Skin epidermis (tissue), 12 donors: Measurements from ENCODE around the gene PHF2.

ENCODE experiments used
- H3K27ac ChIP-seq, 21 experiments: fragments of 200-600 bp; sonication (generic) in 11 of 21; one replicate each; pipeline ENCODE4 v1.5.0; 2020; ENCODE audit warnings: mild to moderate bottlenecking in 3 of 21, inconsistent platforms in 2 of 21, moderate library complexity in 2 of 21
- H3K4me3 ChIP-seq, 7 experiments: fragments of 200-600 bp; sonication (generic) in 2 of 7; one replicate each; pipeline ENCODE4 v1.5.0; 2020; ENCODE audit warnings: inconsistent platforms in 2 of 7, mild to moderate bottlenecking in 2 of 7, moderate library complexity in 1 of 7

Gene PHF2

DNA sequence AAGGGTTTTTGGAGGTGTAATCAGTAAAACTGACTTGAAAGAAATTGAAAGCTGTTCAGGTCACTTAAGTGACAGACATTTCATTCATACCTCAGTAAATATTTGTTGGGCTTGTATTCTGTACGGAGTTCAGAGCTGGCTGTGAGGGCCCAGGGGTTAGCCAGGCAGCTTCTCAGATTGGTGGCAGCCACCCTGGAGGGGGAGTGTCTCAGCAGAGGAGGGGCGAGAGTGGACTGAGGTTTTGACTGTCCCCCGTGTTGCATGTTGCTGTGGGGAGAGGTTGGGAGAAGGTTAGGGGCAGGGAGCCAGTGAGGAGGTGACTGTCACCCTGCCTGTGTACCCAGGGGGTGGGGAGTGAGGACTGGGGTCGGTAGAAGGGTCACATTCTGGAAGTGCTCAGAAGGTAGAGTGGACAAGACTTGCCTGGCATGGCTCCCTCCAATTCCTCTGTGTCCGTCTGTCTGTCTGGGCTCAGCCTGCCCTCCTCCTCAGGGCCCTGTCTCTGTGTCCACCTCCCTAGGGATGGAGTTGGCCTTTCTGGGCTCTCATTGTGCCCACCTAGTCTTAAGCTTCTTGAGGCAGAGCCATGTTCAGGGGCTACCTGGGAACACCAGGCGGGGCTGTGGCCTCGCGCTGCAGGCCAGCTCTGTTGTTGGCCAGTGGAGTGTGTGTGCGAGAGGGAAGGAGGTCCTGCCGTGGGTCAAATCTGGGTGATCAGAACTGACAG, 4.4 kb downstream of the PHF2 start:
- no peak overlapping the region for H3K4me3 ChIP-seq
- H3K27ac ChIP-seq = peak overlapping the region in 3 of 21 experiments; percentile 2 to 37 (median 4)

DNA sequence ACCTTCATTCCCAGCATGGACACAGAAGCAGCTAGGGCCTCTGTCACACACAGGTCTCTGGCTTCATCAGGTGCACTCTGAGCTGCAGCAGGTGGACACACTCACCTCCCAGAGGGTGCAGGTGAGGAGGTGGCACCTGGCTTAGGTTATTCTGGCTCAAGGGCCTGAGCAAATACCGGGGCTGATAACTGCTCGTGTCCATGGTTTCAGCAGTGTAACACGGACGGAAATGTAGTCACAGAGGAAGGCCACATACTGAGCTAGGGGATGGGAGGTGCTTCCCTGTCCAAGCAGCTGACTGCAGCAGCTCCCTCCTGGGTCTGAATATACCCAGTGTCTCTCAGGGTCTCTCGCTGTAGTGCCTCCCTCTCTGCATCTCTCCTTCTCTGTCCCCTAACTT, 5.7 kb downstream of the PHF2 start:
- H3K4me3 ChIP-seq = no peak overlapping the region
- peak overlapping the region in 4 of 21 experiments; percentile 7 to 44 (median 36) for H3K27ac ChIP-seq

DNA sequence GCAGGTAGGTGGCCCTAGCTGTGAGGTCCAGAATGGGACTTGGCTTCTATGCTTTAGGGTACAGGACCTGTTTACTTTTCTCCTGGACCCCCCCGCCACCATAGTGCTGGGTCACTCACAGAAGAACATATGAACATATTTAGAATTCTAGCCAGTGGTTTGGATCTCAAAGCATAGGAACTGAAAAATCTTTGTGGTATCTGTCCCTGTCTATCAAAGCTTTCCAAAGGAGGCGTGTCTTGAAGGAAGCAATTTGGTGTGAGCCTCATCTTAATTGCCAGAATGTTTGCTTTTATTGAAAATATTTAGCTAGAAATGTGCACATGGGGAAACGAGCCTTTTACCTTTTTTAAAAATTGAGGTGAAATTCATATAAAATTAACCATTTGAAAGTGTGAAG, 6.2 kb downstream of the PHF2 start:
- peak overlapping the region in 4 of 21 experiments; percentile 7 to 44 (median 36) for H3K27ac ChIP-seq
- H3K4me3 ChIP-seq = no peak overlapping the region

DNA sequence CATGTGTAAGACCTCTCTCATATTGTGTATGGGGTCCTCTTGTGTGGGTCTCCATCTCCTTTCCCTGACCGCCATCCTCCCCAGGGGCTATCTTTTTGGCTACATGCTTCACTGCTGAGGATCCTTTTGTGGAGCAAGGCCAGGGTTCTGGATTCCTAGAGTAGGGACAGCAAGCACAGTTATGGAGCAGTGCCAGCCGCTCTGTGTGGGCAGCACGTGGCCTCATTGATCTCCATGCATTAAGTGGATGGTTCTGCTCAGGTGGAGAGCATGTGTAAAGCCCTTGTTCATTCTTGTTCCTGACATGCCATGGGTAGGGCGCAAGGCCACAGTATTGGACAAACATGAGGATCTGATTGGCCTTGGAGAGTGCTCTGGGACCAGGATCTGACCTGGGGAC, 8.9 kb downstream of the PHF2 start:
- Histone ChIP-seq H3K27ac (no peak overlapping the region), H3K4me3 (no peak overlapping the region)

DNA sequence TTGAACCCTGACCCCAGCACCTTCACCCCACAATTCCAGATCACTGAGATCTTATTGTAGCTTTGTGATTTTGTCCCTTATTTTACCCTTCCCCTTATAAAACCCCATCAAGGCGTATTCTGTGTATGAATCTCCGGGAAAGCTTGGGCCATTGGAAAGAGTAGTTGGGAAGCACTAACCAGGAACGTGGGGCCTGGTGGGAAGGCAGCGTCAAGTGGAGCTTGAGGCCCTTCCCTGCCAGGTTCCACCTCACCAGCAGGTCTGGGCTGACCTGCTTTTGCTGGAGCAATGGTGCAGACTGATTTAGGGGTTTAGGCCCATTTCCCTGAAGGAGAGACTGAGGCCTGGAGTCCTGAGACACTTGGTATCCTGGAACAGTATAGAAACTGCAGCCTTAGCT, 9.3 kb downstream of the PHF2 start:
- Histone ChIP-seq H3K4me3 (no peak overlapping the region), H3K27ac (no peak overlapping the region)

DNA sequence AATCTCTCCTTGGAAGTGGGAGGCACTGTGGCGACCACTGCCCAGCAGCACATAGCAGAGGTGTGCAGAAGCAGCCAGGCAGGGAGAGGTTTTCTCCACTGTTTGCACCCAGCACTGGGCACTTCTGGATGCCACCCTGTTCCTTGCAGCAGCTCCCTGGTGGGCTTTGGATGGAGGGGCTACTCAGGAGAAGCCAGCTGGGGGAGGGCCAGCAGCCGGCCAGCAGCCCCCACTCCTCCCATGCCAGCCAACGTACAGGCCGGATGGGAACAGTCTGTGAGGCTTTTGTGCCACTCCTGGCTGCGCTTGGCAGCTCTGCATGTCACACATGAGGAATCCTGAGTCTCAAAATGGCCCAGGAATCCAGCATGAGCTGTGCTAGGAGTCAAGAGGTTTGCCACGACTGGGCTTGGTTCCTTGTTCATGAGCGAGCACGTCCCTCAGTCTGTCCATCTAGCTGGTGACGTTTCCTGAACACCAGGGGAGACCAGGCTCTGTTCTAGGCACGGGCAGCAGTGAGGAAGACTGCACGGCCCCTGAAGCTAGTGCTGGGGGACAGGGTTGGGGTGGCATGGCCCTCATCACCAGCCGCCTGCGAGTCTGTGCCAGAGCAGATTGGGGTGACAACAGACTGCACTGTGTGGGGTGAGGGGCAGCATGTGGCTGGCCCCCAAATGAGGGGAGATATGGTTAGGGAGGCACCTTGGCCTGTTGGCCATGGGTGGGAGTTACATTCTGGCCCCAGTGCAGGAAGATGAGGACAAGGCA, 10.1 kb downstream of the PHF2 start:
- Histone ChIP-seq H3K4me3 (no peak overlapping the region), H3K27ac (no peak overlapping the region)

DNA sequence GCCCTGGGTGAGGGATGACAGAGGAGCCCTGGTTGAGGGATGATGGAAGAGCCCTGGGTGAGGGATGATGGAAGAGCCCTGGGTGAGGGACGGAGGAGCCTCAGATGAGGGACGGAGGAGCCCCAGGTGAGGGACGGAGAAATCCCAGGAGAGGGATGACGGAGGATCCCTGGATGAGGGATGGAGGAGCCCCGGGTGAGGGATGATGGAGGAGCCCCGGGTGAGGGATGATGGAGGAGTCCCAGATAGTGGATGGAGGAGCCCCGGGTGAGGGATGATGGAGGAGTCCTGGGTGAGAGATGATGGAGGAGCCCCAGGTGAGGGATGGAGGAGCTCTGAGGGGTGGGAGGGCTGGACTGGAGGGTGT, 10.9 kb downstream of the PHF2 start:
- Histone ChIP-seq H3K27ac (no peak overlapping the region), H3K4me3 (no peak overlapping the region)

DNA sequence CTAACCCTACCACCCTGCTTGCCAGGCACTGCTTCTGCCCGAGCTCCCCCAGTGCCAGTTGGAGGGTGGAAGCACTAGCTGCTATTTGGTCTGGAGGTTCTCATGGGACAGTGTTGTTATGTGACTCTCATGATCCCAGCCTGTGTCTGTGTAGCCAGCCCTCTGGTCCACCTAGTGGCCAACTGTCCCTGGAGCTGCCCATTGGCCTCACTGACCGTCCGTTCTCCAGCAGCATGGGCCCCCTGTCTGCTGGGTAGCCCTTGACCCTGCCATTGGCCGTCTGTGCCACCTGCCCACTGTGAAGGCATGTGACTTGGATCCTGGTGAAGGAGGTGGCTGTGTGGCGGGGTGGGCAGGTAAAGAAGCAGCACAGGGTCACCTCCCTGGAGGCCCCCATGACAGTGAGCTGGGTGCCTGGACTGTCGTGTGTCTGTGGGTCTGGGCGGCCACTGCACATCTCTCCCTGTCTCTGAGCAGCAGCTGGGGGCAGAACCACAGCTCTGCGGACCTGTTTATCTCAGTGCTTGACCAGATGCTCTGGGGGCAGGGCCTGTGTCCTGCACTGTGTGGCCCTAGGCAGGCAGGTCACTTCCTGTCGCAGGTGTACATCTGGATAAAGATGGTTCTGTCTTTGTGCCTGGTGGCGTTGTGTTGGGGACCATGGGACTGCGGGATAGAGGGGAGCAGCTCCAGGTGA, 11.4 kb downstream of the PHF2 start:
- H3K4me3 ChIP-seq = no peak overlapping the region
- H3K27ac ChIP-seq = peak overlapping the region in 1 of 21 experiments; percentile 8

DNA sequence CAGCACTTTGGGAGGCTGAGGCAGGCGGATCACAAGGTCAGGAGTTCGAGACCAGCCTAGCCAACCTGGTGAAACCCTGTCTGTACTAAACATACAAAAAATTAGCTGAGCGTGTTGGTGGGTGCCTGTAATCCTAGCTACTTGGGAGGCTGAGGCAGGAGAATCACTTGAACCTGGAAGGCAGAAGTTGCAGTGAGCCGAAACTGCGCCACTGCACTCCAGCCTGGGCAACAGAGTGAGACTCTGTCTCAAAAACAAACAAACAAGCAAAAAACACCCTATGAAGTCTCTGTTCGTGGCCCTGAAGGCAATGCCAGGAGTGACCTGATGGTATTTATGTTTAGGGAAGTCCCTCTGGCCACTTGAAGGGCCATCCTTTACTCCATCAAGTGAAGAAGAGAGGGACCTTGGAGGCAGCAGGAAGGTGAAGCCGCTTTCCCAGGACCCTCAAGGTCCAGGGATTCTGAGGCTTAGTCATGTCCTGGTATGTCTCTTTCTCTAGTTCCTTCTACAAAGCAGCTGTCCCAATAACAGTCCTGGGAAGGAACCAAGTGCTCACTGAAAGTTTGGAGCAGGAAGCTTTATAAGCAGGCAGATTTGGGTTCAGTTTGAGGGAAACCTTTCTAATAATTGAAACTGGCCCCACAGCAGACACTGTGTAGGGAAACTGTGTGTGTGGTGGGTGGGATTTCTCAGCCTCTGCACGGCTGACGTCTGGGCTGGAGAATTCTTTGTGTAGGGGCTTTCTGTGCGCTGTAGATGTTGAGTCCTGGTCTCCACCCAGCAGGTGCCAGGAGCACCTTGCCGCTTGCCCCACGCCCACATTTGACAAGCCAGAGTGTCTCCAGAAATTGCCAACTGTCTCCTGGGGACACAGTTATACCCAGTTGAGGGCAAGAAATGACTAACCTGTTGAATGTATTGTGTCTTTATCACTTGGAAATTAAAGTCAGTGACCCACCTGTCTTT, 12.5 kb downstream of the PHF2 start:
- Histone ChIP-seq H3K4me3 (no peak overlapping the region), H3K27ac (peak overlapping the region in 2 of 21 experiments; percentile 3 to 44)

DNA sequence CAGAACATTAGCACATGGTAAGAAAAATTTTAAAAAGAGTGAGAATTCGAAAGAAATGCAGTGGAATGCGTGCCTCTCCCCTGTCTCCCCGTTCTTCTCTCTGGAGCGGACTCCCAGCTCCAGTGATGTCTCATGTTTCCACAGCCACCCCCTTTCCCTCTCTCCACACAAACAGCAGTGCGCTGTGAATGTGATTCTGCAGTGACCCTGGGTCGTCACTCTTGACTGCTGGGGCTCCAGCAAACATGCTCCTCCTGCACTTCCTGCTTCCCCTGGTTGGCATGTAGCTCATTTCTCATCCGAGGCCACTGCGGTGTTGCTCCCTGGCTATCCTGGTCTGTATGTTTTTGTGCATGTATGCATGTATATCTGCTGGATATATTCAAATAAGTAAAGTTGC, 13.3 kb downstream of the PHF2 start:
- no peak overlapping the region for H3K4me3 ChIP-seq
- no peak overlapping the region for H3K27ac ChIP-seq

DNA sequence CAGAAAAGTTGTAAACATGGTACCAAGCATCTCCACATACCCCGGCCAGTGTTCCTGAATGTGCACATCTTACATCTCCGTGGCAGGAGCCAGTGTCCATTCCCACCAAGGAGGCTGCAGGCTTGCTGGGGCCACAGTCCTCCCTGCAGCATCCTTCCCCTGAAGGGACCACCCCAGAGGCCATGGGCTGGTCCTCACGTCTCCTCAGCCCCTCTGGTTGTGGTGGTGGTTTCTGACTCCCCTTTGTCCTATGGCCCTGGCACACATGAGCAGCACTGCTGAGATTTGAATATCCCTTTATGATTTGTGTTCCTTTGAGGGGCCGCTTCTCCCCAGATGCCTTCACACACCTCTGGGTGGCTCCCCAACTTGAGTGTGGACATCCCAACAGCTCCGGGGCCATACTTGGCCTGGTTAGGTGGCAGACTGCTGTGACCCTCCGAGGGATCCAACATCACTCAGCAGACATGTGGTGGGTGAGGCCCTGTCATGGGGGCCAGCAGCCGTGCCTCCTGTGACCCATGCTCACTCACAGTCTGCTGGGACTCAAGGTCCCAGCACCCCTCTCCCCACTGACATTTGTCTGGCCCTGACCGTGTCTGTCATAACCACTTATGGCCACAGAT, 14.3 kb downstream of the PHF2 start:
- Histone ChIP-seq H3K27ac (peak overlapping the region in 4 of 21 experiments; percentile 18 to 64 (median 46)), H3K4me3 (no peak overlapping the region)

DNA sequence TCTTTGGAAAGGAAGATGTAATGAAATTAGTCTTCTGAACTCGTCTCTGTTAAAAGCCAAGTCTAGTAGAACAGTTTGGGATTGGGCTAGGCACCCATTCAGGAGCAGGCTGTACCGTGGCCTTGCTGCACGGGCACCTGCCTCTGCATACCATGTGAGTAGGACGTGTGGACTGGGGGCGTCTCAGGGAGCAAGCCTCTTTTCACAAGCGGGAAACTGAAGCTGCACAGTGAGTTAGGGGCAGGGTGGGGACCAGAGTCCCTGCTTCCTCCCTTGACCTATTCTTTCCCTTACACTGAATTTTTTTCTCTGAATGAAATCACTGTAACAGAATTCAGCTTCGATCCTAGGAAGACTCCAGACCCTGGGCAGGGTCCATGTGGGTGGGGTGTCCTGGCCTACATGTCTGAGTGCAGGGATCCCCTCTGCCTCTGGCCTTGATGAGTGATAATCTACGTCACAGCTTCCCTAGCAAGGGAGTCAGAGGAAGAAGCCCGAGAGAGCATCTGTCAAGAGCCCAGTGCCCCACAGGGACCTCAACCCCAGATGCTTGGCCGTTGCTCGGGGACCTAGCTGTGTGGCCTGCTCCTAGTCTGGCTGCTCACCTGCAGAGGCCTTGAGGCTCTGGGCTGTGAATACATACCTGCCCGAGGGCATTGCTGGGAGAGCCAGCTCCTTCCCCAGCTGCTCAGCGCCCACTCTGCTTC, 15.1 kb downstream of the PHF2 start:
- H3K4me3 ChIP-seq = no peak overlapping the region
- peak overlapping the region in 7 of 21 experiments; percentile 18 to 66 (median 36) for H3K27ac ChIP-seq

DNA sequence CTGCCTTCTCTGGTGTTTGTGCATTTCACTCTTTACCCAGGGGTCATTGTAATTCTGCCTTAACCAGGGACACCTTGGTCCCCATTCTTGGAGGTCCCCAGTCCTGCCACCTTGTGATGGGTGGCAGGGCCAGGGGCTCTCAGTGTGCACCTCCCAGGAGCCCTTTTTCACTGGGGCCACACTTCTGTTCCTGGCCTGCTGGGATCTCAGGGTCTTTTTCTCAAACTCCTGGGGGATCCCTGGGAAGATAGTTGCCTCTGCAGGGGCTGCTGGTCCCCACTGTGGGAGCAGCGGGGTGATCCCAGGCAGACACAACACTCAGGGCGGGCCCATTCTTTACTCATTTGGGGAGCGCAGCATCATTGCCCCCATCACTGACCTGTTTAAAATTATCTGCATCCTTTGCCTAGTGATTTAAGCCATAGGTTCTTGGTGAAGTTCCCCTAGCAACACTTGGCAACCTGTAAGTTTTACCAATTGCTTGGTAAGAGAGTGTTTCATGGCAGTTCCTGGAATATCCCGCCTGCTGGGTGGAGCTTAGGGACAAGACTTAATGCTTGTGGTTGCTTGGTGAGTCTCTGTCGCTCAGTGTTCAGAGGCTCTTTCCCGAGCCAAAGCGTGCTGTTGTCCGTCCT, 15.7 kb downstream of the PHF2 start:
- H3K4me3 ChIP-seq = no peak overlapping the region
- H3K27ac ChIP-seq = peak overlapping the region in 8 of 21 experiments; percentile 17 to 66 (median 34)

DNA sequence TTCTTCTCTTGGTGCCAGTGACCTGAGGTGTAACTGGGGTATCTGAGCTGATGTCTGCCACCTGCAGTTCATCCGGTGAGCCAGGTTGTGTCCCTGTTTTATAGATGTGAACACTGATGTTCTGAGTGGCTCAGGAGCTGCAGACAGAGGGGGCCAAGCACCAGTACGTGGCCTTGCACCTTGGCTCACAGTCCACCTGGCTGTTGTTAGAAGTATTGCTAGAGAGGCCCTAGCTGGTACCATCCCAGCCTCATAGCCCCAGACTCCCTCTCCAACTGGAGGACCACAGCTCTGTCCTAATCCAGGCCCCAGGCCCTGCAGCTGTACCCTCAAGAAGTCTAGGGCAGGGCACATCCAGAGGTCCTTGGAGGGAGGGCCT, 16.2 kb downstream of the PHF2 start:
- no peak overlapping the region for H3K4me3 ChIP-seq
- peak overlapping the region in 6 of 21 experiments; percentile 6 to 66 (median 32) for H3K27ac ChIP-seq

DNA sequence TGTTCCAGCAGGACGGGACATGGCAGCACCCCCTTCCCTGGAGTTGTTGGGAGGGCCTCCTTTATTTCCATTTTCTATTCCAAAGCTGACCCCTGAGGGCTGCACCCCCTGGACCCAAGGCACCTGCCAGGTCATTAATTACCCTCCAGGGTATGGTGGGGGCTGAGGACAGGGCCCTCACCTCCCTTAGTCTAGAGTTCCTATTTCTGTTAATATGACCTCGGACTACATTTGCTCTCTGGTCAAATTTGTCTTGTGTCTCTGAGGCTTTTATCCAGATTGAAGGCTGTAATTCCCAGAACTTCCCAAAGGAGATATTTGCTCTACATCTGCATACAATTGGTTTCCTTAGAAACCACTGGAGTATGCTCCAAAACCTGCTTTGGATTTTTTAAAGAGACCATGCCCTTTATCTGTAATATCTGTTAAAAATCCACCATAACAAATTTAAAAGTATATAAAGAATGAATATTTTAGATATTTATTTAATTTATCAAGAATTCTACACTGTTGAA, 16.8 kb downstream of the PHF2 start:
- no peak overlapping the region for H3K4me3 ChIP-seq
- peak overlapping the region in 1 of 21 experiments; percentile 32 for H3K27ac ChIP-seq

DNA sequence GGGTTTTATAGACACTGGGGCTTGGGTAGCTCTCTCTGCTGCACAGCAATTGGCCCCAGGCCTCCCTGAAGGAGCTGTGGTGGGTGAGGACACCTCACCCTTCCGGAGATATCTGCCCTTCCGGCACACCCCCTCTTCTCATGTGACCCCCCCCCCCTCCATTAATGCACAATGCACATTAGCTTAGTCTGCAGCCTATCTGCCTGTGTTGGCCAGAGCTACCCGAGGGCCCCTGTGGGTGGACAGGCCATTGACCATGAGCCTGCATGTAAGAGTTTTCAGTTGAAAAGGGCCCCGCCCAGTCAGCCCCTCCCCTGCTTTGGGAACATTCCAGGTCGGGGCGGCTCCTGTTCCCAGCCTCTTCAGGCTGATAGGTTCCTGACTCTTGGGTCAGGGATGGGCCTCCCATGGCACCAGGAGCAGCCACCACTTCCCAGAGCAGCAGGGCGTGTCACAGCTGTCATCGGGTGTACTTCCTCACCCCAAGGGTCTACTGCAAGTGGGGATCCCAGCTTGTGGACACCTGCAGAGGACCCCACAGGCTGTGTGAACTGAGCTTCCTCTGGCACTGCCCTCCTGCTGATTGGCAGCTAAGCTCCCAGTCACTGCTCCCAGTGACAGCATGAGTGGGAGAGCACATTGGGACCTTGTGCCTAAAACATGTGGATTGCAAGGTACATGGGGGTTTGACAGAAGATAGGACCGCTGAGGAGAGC, 17.8 kb downstream of the PHF2 start:
- Histone ChIP-seq H3K4me3 (no peak overlapping the region), H3K27ac (peak overlapping the region in 4 of 21 experiments; percentile 19 to 45 (median 22))

DNA sequence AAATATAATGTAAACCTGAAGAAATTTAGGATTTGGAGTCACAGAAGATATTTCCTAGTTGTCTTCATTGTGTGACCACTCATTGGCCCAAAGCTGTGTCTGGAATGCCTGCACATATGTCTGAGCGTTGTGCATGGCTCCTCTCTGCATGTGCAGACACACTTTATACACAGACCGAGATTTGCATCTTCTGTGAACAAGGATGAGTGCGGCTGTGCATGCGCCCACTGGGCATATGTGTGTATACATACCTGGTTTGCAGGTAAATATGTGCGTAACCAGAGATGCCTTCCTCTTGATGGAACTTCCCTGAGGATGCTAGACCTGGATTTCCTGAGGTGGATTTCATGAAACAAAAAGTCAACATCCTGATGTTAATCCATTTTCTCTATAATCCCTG, 19.1 kb downstream of the PHF2 start:
- no peak overlapping the region for H3K4me3 ChIP-seq
- H3K27ac ChIP-seq = no peak overlapping the region
